22Rv1 (cell line): ENCODE measurements around the gene C1QTNF12.

Source experiments
- CTCF ChIP-seq: fragments of 450-650 bp; IDR thresholded peaks from 2 replicates; pipeline ENCODE4 v1.5.1; 2017; ENCODE audit warnings: mild to moderate bottlenecking
- ZFX ChIP-seq: fragments of 450-650 bp; IDR thresholded peaks from 2 replicates; pipeline ENCODE4 v1.6.1; 2017; ENCODE audit warnings: antibody characterized with exemption, borderline replicate concordance

GRCh38 chr1:1233567-1233892 lies 13.0 kb downstream of the C1QTNF12 start:
- TF ChIP-seq CTCF (no peak), ZFX (no peak)
